IPS-NIHi7 (cell line): ENCODE measurements around the gene FABP7.

Experiments
- DNase-seq: peaks from one replicate; pipeline ENCODE4 v3.0.0; 2012; ENCODE audit warnings: mixed read lengths; ENCODE audit errors: extremely low spot score

FABP7 gene

GRCh38 chr6:122798099-122798641 lies 18.7 kb downstream of the FABP7 start:
- no peak for DNase-seq

- no peak for DNase-seq
Measured at GRCh38 chr6:122799140-122799745, 19.7 kb downstream of the FABP7 start.

GRCh38 chr6:122799916-122800686 lies 20.6 kb downstream of the FABP7 start:
- DNase-seq, result no peak

GRCh38 chr6:122800906-122801305 lies 21.4 kb downstream of the FABP7 start:
- no peak for DNase-seq

- no peak for DNase-seq
Measured at GRCh38 chr6:122801397-122801796, 21.9 kb downstream of the FABP7 start.

- no peak for DNase-seq
Measured at GRCh38 chr6:122803171-122803661, 23.7 kb downstream of the FABP7 start.

- no peak for DNase-seq
Measured at GRCh38 chr6:122804962-122805485, 25.5 kb downstream of the FABP7 start.

GRCh38 chr6:122806291-122806690 lies 26.8 kb downstream of the FABP7 start:
- DNase-seq, result no peak

GRCh38 chr6:122808121-122808885 lies 28.8 kb downstream of the FABP7 start:
- no peak for DNase-seq

- DNase-seq, result no peak
Measured at GRCh38 chr6:122809001-122809400, 29.5 kb downstream of the FABP7 start.

- DNase-seq, result no peak
Measured at GRCh38 chr6:122809691-122810090, 30.2 kb downstream of the FABP7 start.

GRCh38 chr6:122810189-122810588 lies 30.7 kb downstream of the FABP7 start:
- no peak for DNase-seq

GRCh38 chr6:122817358-122817757 lies 37.8 kb downstream of the FABP7 start:
- DNase-seq, result no peak

GRCh38 chr6:122817766-122818165 lies 38.2 kb downstream of the FABP7 start:
- no peak for DNase-seq

- no peak for DNase-seq
Measured at GRCh38 chr6:122818866-122819265, 39.4 kb downstream of the FABP7 start.

GRCh38 chr6:122821095-122821494 lies 41.6 kb downstream of the FABP7 start:
- no peak for DNase-seq

- no peak for DNase-seq
Measured at GRCh38 chr6:122825163-122825562, 45.6 kb downstream of the FABP7 start.

GRCh38 chr6:122829456-122829855 lies 49.9 kb downstream of the FABP7 start:
- peak; percentile 24 for DNase-seq

- no peak for DNase-seq
Measured at GRCh38 chr6:122831511-122831910, 52.0 kb downstream of the FABP7 start.

- no peak for DNase-seq
Measured at GRCh38 chr6:122832459-122832858, 52.9 kb downstream of the FABP7 start.

GRCh38 chr6:122833021-122833491 lies 53.5 kb downstream of the FABP7 start:
- DNase-seq, result peak; percentile 12
